ENCODE data around the gene CADM2.

CADM2 gene

DNA sequence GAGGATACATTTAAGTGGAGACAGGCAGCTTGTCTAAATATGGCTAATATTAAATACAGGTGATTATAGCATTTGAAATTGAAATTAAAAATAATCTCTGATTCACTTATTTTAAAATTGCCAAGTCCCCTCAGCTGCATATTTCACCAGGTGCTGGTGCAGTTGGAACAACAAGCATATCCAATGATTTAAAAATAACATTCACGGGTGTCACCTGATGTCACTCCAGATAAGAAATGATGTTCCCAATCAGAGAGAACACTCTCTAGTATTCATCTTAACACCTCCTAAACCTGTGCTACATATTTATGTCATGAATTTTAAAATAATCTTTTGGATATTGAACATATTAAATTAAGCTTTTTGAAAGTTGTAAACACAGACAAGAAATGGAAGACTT lies 249.9 kb downstream of the CADM2 start:
- DNase-seq: no peak

DNA sequence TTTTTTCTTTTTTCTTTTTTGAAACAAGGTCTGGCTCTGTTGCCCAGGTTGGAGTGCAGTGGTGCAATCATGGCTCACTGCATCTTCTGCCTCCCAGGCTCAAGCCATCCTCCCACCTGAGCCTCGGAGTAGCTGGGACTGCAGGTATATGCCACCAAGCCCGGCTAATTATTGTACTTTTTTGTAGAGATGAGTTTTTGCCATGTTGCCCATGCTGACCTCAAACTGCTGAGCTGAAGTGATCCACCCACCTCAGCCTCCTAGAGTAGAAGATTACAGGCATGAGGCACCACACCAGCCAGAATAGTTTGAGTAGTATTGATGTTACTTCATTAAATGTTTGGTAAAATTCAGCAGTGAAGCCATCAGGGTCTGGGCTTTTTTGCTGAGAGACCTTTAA lies 251.8 kb downstream of the CADM2 start:
- no peak for DNase-seq

DNA sequence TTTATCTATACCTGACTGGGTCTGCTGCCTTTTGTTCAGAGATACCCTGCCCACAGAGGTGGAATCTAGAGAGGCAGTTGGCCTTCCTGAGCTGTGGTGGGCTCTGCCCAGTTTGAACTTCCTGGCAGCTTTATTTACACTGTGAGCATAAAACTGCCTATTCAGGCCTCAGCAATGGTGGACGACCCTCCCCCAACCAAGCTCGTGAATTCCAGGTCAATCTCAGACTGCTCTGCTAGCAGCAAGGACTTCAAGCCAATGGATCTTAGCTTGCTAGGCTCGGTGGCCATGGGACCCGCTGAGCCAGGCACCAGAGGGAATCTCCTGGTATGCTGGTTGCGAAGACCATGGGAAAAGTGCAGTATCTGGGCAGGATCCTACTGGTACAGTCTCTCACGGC lies 270.2 kb downstream of the CADM2 start:
- no peak for DNase-seq

- no peak for DNase-seq
Observed at GRCh38 chr3:85244091-85244490, 285.3 kb downstream of the CADM2 start.

GRCh38 chr3:85244519-85244918 lies 285.7 kb downstream of the CADM2 start:
- DNase-seq: no peak

- no peak for DNase-seq
Observed at GRCh38 chr3:85251766-85252165, 293.0 kb downstream of the CADM2 start.

- DNase-seq: no peak
Observed at GRCh38 chr3:85252686-85253085, 293.9 kb downstream of the CADM2 start.

- DNase-seq: no peak
Observed at GRCh38 chr3:85254738-85255137, 295.9 kb downstream of the CADM2 start.

DNA sequence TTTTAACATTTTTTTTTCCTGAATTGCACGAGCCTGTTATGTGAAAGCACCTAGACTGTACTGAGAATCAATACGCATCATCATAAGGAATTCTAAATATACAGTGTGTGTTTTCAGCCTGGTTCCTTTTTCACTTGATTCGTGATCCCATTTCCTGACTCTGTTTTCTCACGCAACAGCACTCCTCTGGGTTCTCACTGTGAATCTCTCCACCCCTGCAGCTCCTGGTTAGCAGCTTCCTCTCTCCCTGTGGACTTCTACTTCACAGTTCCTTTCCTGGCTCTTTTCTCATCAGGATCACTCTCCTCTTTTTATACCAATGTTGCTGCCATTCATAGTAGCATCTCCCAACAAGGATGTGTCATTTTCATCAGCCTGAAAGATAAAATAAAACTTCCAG lies 297.2 kb downstream of the CADM2 start:
- DNase-seq: no peak

DNA sequence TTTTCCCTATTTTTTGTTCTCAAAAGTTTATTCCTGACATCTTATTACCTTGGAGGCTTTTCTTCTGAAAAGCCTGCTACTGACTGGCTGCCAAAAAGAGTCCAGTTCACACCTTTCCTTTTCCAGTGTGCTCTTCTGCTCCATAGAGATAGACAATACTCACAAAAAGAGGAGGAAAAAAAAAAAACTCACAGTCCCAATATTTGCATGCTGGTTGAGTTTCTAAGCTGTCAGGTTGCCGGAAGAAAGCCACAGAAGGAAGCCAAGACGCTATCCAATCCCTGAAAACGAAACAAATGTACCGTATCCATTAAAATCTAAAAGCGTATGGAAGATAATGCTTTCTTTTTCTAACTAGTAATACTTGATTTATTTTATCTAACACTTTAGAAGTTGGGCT lies 299.5 kb downstream of the CADM2 start:
- DNase-seq: no peak

- no peak for DNase-seq
Observed at GRCh38 chr3:85258819-85259218, 300.0 kb downstream of the CADM2 start.

DNA sequence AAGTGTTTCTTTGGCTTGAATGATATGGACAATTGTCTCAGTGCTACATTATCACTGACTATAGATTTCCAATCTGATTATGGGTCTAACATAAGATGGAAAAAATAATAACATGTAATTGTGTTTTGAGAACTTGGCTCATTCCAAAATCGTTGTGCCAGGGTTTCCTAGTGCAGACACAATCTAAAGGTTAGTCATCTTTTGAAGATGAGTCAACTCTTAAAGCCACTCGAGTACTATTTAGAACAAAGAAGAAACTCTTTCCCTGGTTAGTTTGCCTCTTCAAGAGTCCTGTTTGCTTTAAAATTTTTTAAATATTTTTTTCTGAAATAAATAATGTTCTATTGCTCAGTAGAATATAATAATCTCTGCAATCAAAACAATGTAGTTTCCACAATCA lies 301.0 kb downstream of the CADM2 start:
- no peak for DNase-seq

DNA sequence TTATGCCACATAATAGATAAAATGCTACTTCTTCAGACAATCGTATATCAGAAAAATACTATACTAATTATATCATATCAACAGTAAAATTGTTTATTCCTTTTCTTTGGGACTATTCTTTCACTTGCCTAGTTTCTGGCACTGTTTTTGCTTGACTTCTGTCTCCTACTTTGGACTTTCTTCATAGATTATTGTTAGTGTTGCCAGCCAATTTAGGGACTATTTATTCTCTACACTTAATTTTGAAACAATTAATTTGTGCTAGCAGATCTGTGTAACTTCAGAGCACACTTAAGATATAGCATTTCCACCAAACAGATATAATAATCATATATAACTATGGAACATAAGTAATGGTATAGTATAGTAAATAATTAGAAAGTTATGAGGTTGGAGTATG lies 305.6 kb downstream of the CADM2 start:
- DNase-seq: no peak

DNA sequence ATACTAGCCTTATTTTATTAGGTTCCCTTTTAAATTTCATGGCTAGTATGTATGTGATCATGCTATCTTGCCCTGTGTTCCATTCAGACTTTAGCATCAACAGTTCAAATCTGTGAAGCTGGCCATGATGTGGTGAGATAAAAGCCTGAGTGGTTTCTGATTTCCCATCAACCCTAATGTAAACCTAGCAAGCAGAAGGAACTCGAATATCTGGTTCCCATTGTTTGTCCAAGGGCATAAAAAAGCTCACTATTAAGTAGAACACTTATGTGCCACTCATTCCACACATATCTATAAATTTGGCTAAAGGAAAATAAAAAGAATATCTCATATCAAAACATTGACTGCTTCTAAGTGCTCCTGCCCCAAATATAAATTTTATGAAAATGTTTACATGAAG lies 311.7 kb downstream of the CADM2 start:
- DNase-seq: no peak

- no peak for DNase-seq
Observed at GRCh38 chr3:85271911-85272310, 313.1 kb downstream of the CADM2 start.

DNA sequence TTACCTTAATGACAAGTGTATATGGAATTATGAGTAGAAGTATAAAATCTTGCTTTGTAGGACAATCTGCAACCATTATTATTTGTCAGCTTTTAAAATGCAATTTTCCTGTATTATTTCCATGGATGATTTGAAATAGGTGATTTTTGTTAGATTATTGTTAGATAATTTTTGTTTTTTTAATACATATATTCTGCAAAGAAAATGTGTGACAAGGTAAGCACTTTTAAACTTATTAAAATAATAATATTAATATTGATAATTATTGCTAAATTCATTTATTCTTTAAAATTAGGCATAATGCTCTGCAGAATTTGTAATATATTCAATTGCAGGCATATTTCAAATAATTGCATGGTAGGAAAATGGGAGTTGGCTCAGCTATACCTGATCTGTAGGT lies 329.5 kb downstream of the CADM2 start:
- DNase-seq: no peak

GRCh38 chr3:85297291-85297690 lies 338.5 kb downstream of the CADM2 start:
- no peak for DNase-seq

DNA sequence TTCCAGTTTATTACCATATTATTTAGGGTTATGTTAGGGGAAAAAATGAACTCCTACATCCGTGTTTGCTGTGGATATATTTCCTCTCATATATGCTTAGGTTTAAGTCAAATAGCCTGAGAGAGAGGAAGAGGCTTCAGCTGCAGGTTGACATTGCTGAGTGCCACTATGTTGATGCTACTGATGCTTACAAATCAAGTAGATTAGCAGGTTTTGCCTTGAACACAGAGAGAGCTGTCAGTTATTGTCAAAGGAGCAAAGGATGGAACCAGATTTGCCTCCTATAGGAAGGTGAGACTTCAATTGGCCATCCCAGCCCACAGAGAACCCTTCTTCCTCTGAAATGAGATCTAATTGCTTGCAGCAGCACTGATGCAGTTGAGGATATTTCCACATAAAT lies 339.2 kb downstream of the CADM2 start:
- no peak for DNase-seq

GRCh38 chr3:85303156-85303555 lies 344.4 kb downstream of the CADM2 start:
- no peak for DNase-seq

DNA sequence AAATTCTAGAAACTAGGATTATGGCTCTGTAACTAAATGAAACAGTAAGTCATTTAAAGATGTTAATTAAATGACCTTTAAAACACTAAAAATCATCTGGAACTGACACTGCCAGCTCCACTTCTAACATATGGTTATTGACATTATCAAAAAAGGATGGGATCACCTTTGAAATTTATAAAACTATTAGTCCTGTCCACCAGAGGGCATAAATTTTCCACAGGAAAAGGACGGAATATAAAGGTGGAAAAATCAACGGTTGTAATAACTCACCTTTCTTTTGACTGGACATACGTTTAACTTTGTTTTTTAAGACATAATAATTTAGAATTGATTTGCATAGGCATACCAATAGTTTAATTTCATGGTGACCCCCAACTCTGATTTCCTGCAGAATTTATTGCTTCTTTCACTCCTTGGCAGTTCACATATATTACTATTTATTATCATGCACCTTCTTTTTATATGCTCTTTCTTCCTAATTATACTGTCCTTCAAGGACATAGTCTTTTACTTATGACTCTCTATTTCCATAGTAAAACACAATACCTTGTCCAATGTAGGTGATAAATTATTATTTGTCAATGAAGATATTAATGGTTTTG lies 345.7 kb downstream of the CADM2 start:
- no peak for DNase-seq

DNA sequence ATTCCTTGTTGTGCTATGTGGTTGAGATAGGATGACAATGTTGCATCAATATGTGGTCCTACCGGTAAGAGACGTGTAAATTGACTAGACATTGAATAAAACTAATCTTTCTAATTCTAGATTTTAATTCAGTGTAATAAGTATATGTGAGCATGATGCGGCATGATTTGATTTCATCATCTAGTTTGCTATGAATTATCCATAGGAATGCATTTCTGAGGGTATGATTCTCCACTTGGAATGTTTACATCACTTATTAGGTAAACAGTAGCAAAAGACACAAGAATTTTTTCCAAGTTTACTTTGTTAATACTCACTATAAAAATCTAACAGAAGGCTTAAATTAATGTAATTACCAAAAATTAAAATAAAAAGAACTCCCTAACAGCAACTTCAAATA lies 353.5 kb downstream of the CADM2 start:
- DNase-seq: no peak

DNA sequence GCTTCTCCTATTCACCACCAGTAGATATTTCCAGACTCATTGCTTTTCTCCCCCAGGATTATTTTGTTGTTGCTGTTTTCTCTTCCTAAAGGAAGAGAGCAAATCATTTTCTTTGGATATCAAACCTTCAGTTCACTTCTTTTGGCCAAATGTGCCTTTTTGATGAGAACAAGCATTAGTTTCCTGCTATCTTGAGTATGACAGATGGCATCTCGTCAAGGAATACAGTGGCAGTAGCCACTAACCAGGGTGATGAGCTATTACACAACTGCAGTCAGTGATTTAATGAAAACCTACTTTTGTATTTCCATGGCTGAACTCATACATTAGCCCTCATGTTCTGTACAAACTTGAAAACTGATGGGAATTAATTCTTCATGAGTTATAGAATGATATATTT lies 354.6 kb downstream of the CADM2 start:
- DNase-seq: no peak

GRCh38 chr3:85316252-85316651 lies 357.5 kb downstream of the CADM2 start:
- DNase-seq: no peak

- DNase-seq: no peak
Observed at GRCh38 chr3:85321892-85322291, 363.1 kb downstream of the CADM2 start.

GRCh38 chr3:85330071-85330470 lies 371.3 kb downstream of the CADM2 start:
- no peak for DNase-seq

DNA sequence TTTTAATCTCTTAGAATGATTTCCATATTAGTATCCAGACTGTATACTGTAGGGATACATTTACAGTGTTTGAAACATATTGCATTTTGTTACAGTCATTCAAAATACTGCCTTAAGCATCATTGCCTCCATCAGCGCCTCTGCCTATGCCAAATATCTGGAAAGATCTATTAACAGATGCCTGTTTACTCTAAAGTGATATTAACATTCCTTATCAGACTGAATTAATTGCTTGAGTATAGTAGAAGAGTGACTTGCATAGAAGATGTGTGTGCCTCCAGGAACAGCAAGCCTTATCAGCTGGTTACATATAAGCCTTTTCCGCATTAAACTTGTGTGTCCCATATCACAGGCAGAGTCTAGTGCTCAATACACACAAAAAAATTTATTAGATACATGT lies 379.1 kb downstream of the CADM2 start:
- no peak for DNase-seq
